Ectodermal cell (in vitro differentiated cells): ENCODE measurements around the gene CFAP299.
"Not testable (repeated sequence)": the region's sequence is repeated elsewhere in the genome, so short reads cannot be mapped to it uniquely, and the experiment has no call there.

Source experiments
- H3K27ac ChIP-seq: 2 replicates; pipeline ENCODE4 v1.7.0; 2013; ENCODE audit warnings: mild to moderate bottlenecking, low read depth, low read length; ENCODE audit not compliant: insufficient read depth, poor library complexity, severe bottlenecking
- H3K27me3 ChIP-seq: 2 replicates; pipeline ENCODE4 v1.7.0; 2013; ENCODE audit warnings: mild to moderate bottlenecking, low read length; ENCODE audit not compliant: insufficient read depth, control insufficient read depth, poor library complexity, severe bottlenecking
- H3K36me3 ChIP-seq: one replicate; pipeline ENCODE4 v1.7.0; 2013; ENCODE audit warnings: low read length; ENCODE audit not compliant: control insufficient read depth, insufficient read depth
- H3K4me1 ChIP-seq: one replicate; pipeline ENCODE4 v1.7.0; 2013; ENCODE audit warnings: low read length; ENCODE audit not compliant: control insufficient read depth, insufficient read depth
- H3K4me3 ChIP-seq: 2 replicates; pipeline ENCODE4 v1.7.0; 2013; ENCODE audit warnings: low read depth, low read length, control low read depth; ENCODE audit not compliant: insufficient read depth
- H3K9me3 ChIP-seq: 2 replicates; pipeline ENCODE4 v1.7.0; 2013; ENCODE audit warnings: mild to moderate bottlenecking, low read length, moderate library complexity; ENCODE audit not compliant: control insufficient read depth
- WGBS, 2 experiments: methylation state at CpG; one replicate each; pipeline ENCODE4 v1.1.7; 2013; ENCODE audit warnings: missing lambda C conversion rate in 2 of 2; 5-methylcytosine and 5-hydroxymethylcytosine counted together

CFAP299 gene

GRCh38 chr4:80781431-80781830 is 445.9 kb downstream of the CFAP299 start:
- Histone ChIP-seq H3K27me3 (no peaks in the 10 kb centered on the region), H3K4me1 (no peaks in the 10 kb centered on the region), H3K27ac (no peak overlapping the region), H3K4me3 (no peak overlapping the region), H3K36me3 (no peaks in the 10 kb centered on the region), H3K9me3 (no peaks in the 10 kb centered on the region)
- WGBS, 2 experiments: 93 to 97% methylated on average over 1 of the region's 1 CpG

- Histone ChIP-seq H3K9me3 (no peaks in the 10 kb centered on the region), H3K4me3 (no peak overlapping the region), H3K4me1 (no peaks in the 10 kb centered on the region), H3K36me3 (no peaks in the 10 kb centered on the region), H3K27me3 (no peaks in the 10 kb centered on the region), H3K27ac (no peak overlapping the region)
- WGBS, 2 experiments: 84 to 98% methylated on average over 1 of the region's 1 CpG
Observed at GRCh38 chr4:80787306-80787705, 451.8 kb downstream of the CFAP299 start.

- Histone ChIP-seq H3K36me3 (no peaks in the 10 kb centered on the region), H3K27ac (no peak overlapping the region), H3K4me1 (no peaks in the 10 kb centered on the region), H3K9me3 (no peaks in the 10 kb centered on the region), H3K27me3 (no peaks in the 10 kb centered on the region), H3K4me3 (no peak overlapping the region)
- WGBS, 2 experiments: 96 to 100% methylated on average over 1 of the region's 1 CpG
Observed at GRCh38 chr4:80788798-80789197, 453.3 kb downstream of the CFAP299 start.

- Histone ChIP-seq H3K27me3 (no peaks in the 10 kb centered on the region), H3K4me3 (no peak overlapping the region), H3K36me3 (no peaks in the 10 kb centered on the region), H3K9me3 (no peaks in the 10 kb centered on the region), H3K4me1 (no peaks in the 10 kb centered on the region), H3K27ac (no peak overlapping the region)
- WGBS, 2 experiments: 75 to 98% methylated on average over 1 to 3 of the region's 3 CpGs
Observed at GRCh38 chr4:80790152-80790551, 454.6 kb downstream of the CFAP299 start.

- H3K9me3 ChIP-seq, H3K27me3 ChIP-seq, H3K36me3 ChIP-seq, H3K27ac ChIP-seq, H3K4me3 ChIP-seq, H3K4me1 ChIP-seq: not testable (repeated sequence)
- WGBS, 2 experiments: 100% methylated on average over 1 of the region's 1 CpG; no CpG with 5 or more reads in 1 of the 2 experiments
Observed at GRCh38 chr4:80793660-80794059, 458.1 kb downstream of the CFAP299 start.

GRCh38 chr4:80798082-80798481 is 462.6 kb downstream of the CFAP299 start:
- Histone ChIP-seq H3K4me3 (no peak overlapping the region), H3K27me3 (no peaks in the 10 kb centered on the region), H3K4me1 (no peaks in the 10 kb centered on the region), H3K36me3 (no peaks in the 10 kb centered on the region), H3K9me3 (no peaks in the 10 kb centered on the region), H3K27ac (no peak overlapping the region)
- 96 to 97% methylated on average over 1 of the region's 1 CpG for WGBS, 2 experiments

GRCh38 chr4:80800719-80801118 is 465.2 kb downstream of the CFAP299 start:
- H3K4me3 ChIP-seq, H3K36me3 ChIP-seq, H3K4me1 ChIP-seq, H3K27me3 ChIP-seq, H3K9me3 ChIP-seq, H3K27ac ChIP-seq: not testable (repeated sequence)
- WGBS, 2 experiments: 78 to 98% methylated on average over 1 of the region's 1 CpG

GRCh38 chr4:80803337-80803736 is 467.8 kb downstream of the CFAP299 start:
- Histone ChIP-seq H3K27ac (no peak overlapping the region), H3K9me3 (no peaks in the 10 kb centered on the region), H3K36me3 (no peaks in the 10 kb centered on the region), H3K4me1 (no peaks in the 10 kb centered on the region), H3K27me3 (no peaks in the 10 kb centered on the region), H3K4me3 (no peak overlapping the region)
- WGBS, 2 experiments: no CpG with 5 or more reads among the region's 1 CpG

- Histone ChIP-seq H3K27me3 (no peaks in the 10 kb centered on the region), H3K4me1 (no peaks in the 10 kb centered on the region), H3K36me3 (no peaks in the 10 kb centered on the region), H3K27ac (no peak overlapping the region), H3K9me3 (no peaks in the 10 kb centered on the region), H3K4me3 (no peak overlapping the region)
- 88 to 90% methylated on average over 1 of the region's 1 CpG for WGBS, 2 experiments
Observed at GRCh38 chr4:80806472-80806871, 470.9 kb downstream of the CFAP299 start.

- H3K36me3 ChIP-seq: no peaks in the 10 kb centered on the region
- H3K27ac ChIP-seq: no peak overlapping the region
- 98 to 100% methylated on average over 2 of the region's 2 CpGs for WGBS, 2 experiments
- H3K4me1 ChIP-seq: no peaks in the 10 kb centered on the region
- no peak overlapping the region for H3K4me3 ChIP-seq
- H3K27me3 ChIP-seq: no peaks in the 10 kb centered on the region
- H3K9me3 ChIP-seq: no peaks in the 10 kb centered on the region
Observed at GRCh38 chr4:80809039-80809729, 473.7 kb downstream of the CFAP299 start.

- Histone ChIP-seq H3K9me3 (no peaks in the 10 kb centered on the region), H3K4me1 (no peaks in the 10 kb centered on the region), H3K4me3 (no peak overlapping the region), H3K27ac (no peak overlapping the region), H3K27me3 (no peaks in the 10 kb centered on the region), H3K36me3 (no peaks in the 10 kb centered on the region)
- WGBS, 2 experiments: 84 to 88% methylated on average over 3 of the region's 3 CpGs
Observed at GRCh38 chr4:80811406-80811805, 475.9 kb downstream of the CFAP299 start.
